Stomach smooth muscle (tissue), 2 donors: Measurements from ENCODE around the gene PRRC2B.

Experiments
- H3K27ac ChIP-seq: one replicate; pipeline ENCODE4 v1.7.0; 2013; ENCODE audit warnings: mild to moderate bottlenecking, low read length, inconsistent platforms
- H3K27me3 ChIP-seq, 2 donors: one replicate each; pipeline ENCODE4 v1.7.0; 2013; ENCODE audit warnings: low read length in 2 of 2; ENCODE audit not compliant: insufficient read depth in 2 of 2, control insufficient read depth in 1 of 2
- H3K36me3 ChIP-seq, 2 donors: one replicate each; pipeline ENCODE4 v1.7.0; 2013; ENCODE audit warnings: low read length in 2 of 2; ENCODE audit not compliant: control insufficient read depth in 2 of 2, insufficient read depth in 2 of 2
- H3K4me1 ChIP-seq: one replicate; pipeline ENCODE4 v1.7.0; 2013; ENCODE audit warnings: low read length; ENCODE audit not compliant: control insufficient read depth, insufficient read depth
- H3K4me3 ChIP-seq, 2 donors: one replicate each; pipeline ENCODE4 v1.7.0; 2013; ENCODE audit warnings: low read length in 2 of 2
- H3K9ac ChIP-seq, 2 donors: one replicate each; pipeline ENCODE4 v1.7.0; 2013; ENCODE audit warnings: low read length in 2 of 2, mild to moderate bottlenecking in 1 of 2
- H3K9me3 ChIP-seq, 2 donors: one replicate each; pipeline ENCODE4 v1.7.0; 2013; ENCODE audit warnings: low read length in 2 of 2; ENCODE audit not compliant: control insufficient read depth in 2 of 2
- donor health status: healthy.
- donor health status: Pancreatic carcinoma.

PRRC2B gene

GRCh38 chr9:131420980-131421624 lies 27.2 kb downstream of the PRRC2B start:
- Histone ChIP-seq H3K9ac (peak overlapping the region in 1 of 2 donors; percentile 29), H3K27ac (peak overlapping the region; percentile 31)

GRCh38 chr9:131421691-131422090 lies 27.8 kb downstream of the PRRC2B start:
- H3K27ac ChIP-seq: no peak overlapping the region
- no peak overlapping the region for H3K9ac ChIP-seq
- no peaks in the 10 kb centered on the region for H3K27me3 ChIP-seq
- peaks cover 0 to 3% of the 10 kb centered on the region in 2 donors for H3K36me3 ChIP-seq
- H3K9me3 ChIP-seq: no peaks in the 10 kb centered on the region
- peak overlapping the region in 1 of 2 donors; percentile 49 for H3K4me3 ChIP-seq
- peaks cover 69% of the 10 kb centered on the region for H3K4me1 ChIP-seq

More at GRCh38 chr9:131420980-131421624, 27.2 kb downstream of the PRRC2B start:
- H3K27me3 ChIP-seq: no peaks in the 10 kb centered on the region
- peaks cover 69% of the 10 kb centered on the region for H3K4me1 ChIP-seq
- no peaks in the 10 kb centered on the region for H3K36me3 ChIP-seq
- peak overlapping the region; percentile 23 to 49 for H3K4me3 ChIP-seq
- H3K9me3 ChIP-seq: no peaks in the 10 kb centered on the region

GRCh38 chr9:131422241-131422792 lies 28.4 kb downstream of the PRRC2B start:
- H3K27me3 ChIP-seq: no peaks in the 10 kb centered on the region
- peak overlapping the region; percentile 74 for H3K27ac ChIP-seq
- peaks cover 0 to 6% of the 10 kb centered on the region in 2 donors for H3K36me3 ChIP-seq
- H3K9ac ChIP-seq: peak overlapping the region in 1 of 2 donors; percentile 31
- no peaks in the 10 kb centered on the region for H3K9me3 ChIP-seq
- peak overlapping the region; percentile 22 to 27 for H3K4me3 ChIP-seq
- peaks cover 65% of the 10 kb centered on the region for H3K4me1 ChIP-seq

- H3K9me3 ChIP-seq: no peaks in the 10 kb centered on the region
- peak overlapping the region; percentile 27 to 55 for H3K4me3 ChIP-seq
- peak overlapping the region; percentile 74 for H3K27ac ChIP-seq
- H3K27me3 ChIP-seq: no peaks in the 10 kb centered on the region
- peaks cover 0 to 6% of the 10 kb centered on the region in 2 donors for H3K36me3 ChIP-seq
- H3K4me1 ChIP-seq: peaks cover 56% of the 10 kb centered on the region
- peak overlapping the region in 1 of 2 donors; percentile 31 for H3K9ac ChIP-seq
Observed at GRCh38 chr9:131423171-131423581, 29.3 kb downstream of the PRRC2B start.

GRCh38 chr9:131426545-131426944 lies 32.7 kb downstream of the PRRC2B start:
- Histone ChIP-seq H3K36me3 (peaks cover 0 to 9% of the 10 kb centered on the region in 2 donors), H3K4me3 (no peak overlapping the region), H3K27me3 (no peaks in the 10 kb centered on the region), H3K9me3 (no peaks in the 10 kb centered on the region), H3K27ac (no peak overlapping the region), H3K4me1 (peaks cover 41% of the 10 kb centered on the region), H3K9ac (no peak overlapping the region)

- H3K27me3 ChIP-seq: no peaks in the 10 kb centered on the region
- peaks cover 19 to 33% of the 10 kb centered on the region in 2 donors for H3K36me3 ChIP-seq
- H3K4me3 ChIP-seq: no peak overlapping the region
- H3K27ac ChIP-seq: no peak overlapping the region
- peaks cover 28% of the 10 kb centered on the region for H3K4me1 ChIP-seq
- no peak overlapping the region for H3K9ac ChIP-seq
- no peaks in the 10 kb centered on the region for H3K9me3 ChIP-seq
Observed at GRCh38 chr9:131429121-131430012, 35.5 kb downstream of the PRRC2B start.

GRCh38 chr9:131432050-131432449 lies 38.2 kb downstream of the PRRC2B start:
- Histone ChIP-seq H3K4me3 (no peak overlapping the region), H3K36me3 (peaks cover 34 to 37% of the 10 kb centered on the region in 2 donors), H3K27ac (no peak overlapping the region), H3K9me3 (no peaks in the 10 kb centered on the region), H3K9ac (no peak overlapping the region), H3K4me1 (peaks cover 28% of the 10 kb centered on the region), H3K27me3 (no peaks in the 10 kb centered on the region)

GRCh38 chr9:131432597-131433301 lies 38.9 kb downstream of the PRRC2B start:
- Histone ChIP-seq H3K9me3 (no peaks in the 10 kb centered on the region), H3K4me3 (no peak overlapping the region), H3K4me1 (peaks cover 28% of the 10 kb centered on the region), H3K36me3 (peaks cover 39 to 41% of the 10 kb centered on the region in 2 donors), H3K27ac (peak overlapping the region; percentile 31), H3K27me3 (no peaks in the 10 kb centered on the region), H3K9ac (no peak overlapping the region)

GRCh38 chr9:131433302-131433854 lies 39.5 kb downstream of the PRRC2B start:
- Histone ChIP-seq H3K9ac (no peak overlapping the region), H3K9me3 (no peaks in the 10 kb centered on the region), H3K36me3 (peaks cover 45 to 48% of the 10 kb centered on the region in 2 donors), H3K4me3 (no peak overlapping the region), H3K27ac (peak overlapping the region; percentile 31), H3K27me3 (no peaks in the 10 kb centered on the region), H3K4me1 (peaks cover 30% of the 10 kb centered on the region)

- H3K4me1 ChIP-seq: peaks cover 20% of the 10 kb centered on the region
- H3K9me3 ChIP-seq: no peaks in the 10 kb centered on the region
- no peak overlapping the region for H3K4me3 ChIP-seq
- no peak overlapping the region for H3K27ac ChIP-seq
- no peak overlapping the region for H3K9ac ChIP-seq
- peaks cover 58 to 61% of the 10 kb centered on the region in 2 donors for H3K36me3 ChIP-seq
- H3K27me3 ChIP-seq: no peaks in the 10 kb centered on the region
Observed at GRCh38 chr9:131434673-131435072, 40.8 kb downstream of the PRRC2B start.
